ENCODE results near the gene TRIOBP.
"Not testable (repeated sequence)": the region's sequence is repeated elsewhere in the genome, so short reads cannot be mapped to it uniquely, and the experiment has no call there.

TRIOBP gene

GRCh38 chr22:37690407-37690806, 6.4 kb upstream of the TRIOBP start:
- TF ChIP-seq POLR2A (IDR thresholded peaks at IDR 0.05; ENCODE audit: low read depth, low read length) (no peak), SPI1 (IDR thresholded peaks at IDR 0.05; ENCODE audit: low read depth, low read length) (no peak), POU2F2 (IDR thresholded peaks at IDR 0.05; ENCODE audit: low read depth, low read length) (no peak), TAF1 (IDR thresholded peaks at IDR 0.05; ENCODE audit: low read depth, low read length) (no peak), POLR2AphosphoS5 (IDR thresholded peaks at IDR 0.05; ENCODE audit: low read depth, low read length) (no peak), PAX5 (IDR thresholded peaks at IDR 0.05; ENCODE audit: insufficient read depth, low read length, severe bottlenecking) (no peak)
- no peak for FAIRE-seq
- no peak for DNase-seq (ENCODE audit: insufficient read length, low spot score)

GRCh38 chr22:37690901-37691504, 5.8 kb upstream of the TRIOBP start:
- TF ChIP-seq SPI1 (IDR thresholded peaks at IDR 0.05; ENCODE audit: low read depth, low read length), result no peak
- no peak for TF ChIP-seq POU2F2 (IDR thresholded peaks at IDR 0.05; ENCODE audit: low read depth, low read length)
- no peak for TF ChIP-seq PAX5 (IDR thresholded peaks at IDR 0.05; ENCODE audit: insufficient read depth, low read length, severe bottlenecking)
- TF ChIP-seq POLR2AphosphoS5 (IDR thresholded peaks at IDR 0.05; ENCODE audit: low read depth, low read length), result no peak
- TF ChIP-seq TAF1 (IDR thresholded peaks at IDR 0.05; ENCODE audit: low read depth, low read length), result no peak
- DNase-seq (ENCODE audit: insufficient read length, low spot score) (no peak), FAIRE-seq (no peak)

DNA sequence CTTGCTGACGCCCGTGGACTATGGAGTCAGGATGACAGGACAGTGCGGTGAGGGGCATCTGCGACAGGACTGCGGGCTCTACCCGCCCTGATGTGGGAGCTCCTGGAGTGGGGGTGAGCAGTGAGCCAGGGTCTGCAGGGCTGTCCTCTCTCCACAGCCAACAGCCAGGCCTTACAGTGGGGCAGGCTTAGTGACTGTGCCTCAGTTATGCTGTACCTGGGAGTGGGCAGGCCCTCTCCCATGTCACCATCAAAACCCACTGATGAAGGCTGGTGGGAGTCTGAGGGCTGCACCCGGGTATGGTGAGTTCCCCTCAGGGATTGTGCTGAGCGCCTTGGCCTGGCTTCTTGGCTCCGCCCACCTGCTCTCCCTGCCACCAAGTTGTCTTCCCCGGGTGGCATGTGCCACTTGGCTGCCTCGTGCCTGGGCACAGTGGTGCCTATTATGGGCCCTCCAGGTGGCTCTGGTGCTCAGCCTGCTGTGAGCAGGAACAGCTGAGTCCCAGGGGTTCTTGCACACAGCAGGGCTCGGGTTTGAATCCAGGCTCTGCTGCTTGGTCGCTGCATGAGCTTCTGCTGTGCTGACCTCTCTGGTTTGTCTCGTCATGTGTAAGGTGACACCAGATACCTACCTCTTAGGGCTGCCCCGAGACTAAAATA, 4.1 kb upstream of the TRIOBP start:
- TF ChIP-seq POLR2AphosphoS5 (IDR thresholded peaks at IDR 0.05; ENCODE audit: low read depth, low read length) (peak; percentile 64), POLR2A (IDR thresholded peaks at IDR 0.05; ENCODE audit: low read depth, low read length) (0 out of 2 replicates have a peak, but pooled peaks have one; percentile 40), POU2F2 (IDR thresholded peaks at IDR 0.05; ENCODE audit: low read depth, low read length) (no peak)
- FAIRE-seq (no peak), DNase-seq (ENCODE audit: insufficient read length, low spot score) (no peak)

GRCh38 chr22:37694131-37694530, 2.7 kb upstream of the TRIOBP start:
- not testable (repeated sequence) for FAIRE-seq; DNase-seq (ENCODE audit: insufficient read length, low spot score)

DNA sequence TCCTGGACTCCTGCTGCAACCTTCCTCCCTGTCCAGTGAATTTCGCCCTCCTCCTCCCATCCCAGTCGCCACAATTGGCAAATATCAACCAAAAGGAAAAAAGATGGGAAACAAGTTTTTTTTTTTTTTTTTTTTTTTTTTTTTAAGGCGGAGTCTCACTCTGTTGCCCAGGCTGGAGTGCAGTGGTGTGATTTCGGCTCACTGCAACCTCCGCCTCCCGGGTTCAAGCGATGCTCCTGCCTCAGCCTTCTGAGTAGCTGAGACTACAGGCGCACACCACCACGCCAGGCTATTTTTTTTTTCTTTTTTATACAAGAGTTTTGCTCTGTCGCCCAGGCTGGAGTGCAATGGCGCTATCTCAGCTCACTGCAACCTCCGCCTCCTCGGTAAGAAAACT, 590 bp upstream of the TRIOBP start:
- FAIRE-seq; DNase-seq (ENCODE audit: insufficient read length, low spot score): not testable (repeated sequence)

- DNase-seq (ENCODE audit: insufficient read length, low spot score) (no peak), FAIRE-seq (no peak)
- no peak for TF ChIP-seq POU2F2 (IDR thresholded peaks at IDR 0.05; ENCODE audit: low read depth, low read length)
- TF ChIP-seq TAF1 (IDR thresholded peaks at IDR 0.05; ENCODE audit: low read depth, low read length), result no peak
- TF ChIP-seq SPI1 (IDR thresholded peaks at IDR 0.05; ENCODE audit: low read depth, low read length), result no peak
- no peak for TF ChIP-seq PAX5 (IDR thresholded peaks at IDR 0.05; ENCODE audit: insufficient read depth, low read length, severe bottlenecking)
- TF ChIP-seq POLR2AphosphoS5 (IDR thresholded peaks at IDR 0.05; ENCODE audit: low read depth, low read length), result no peak
- TF ChIP-seq POLR2A (IDR thresholded peaks at IDR 0.05; ENCODE audit: low read depth, low read length), result no peak
Measured at GRCh38 chr22:37697538-37697835, 639 bp downstream of the TRIOBP start.

GRCh38 chr22:37701141-37701786, 4.4 kb downstream of the TRIOBP start:
- FAIRE-seq (no peak), DNase-seq (ENCODE audit: insufficient read length, low spot score) (no peak)
- TF ChIP-seq POLR2A (IDR thresholded peaks at IDR 0.05; ENCODE audit: low read depth, low read length) (no peak), TAF1 (IDR thresholded peaks at IDR 0.05; ENCODE audit: low read depth, low read length) (no peak)

GRCh38 chr22:37703906-37704305, 7.1 kb downstream of the TRIOBP start:
- no peak for FAIRE-seq
- no peak for DNase-seq (ENCODE audit: insufficient read length, low spot score)

GRCh38 chr22:37704645-37705044, 7.8 kb downstream of the TRIOBP start:
- TF ChIP-seq SPI1 (IDR thresholded peaks at IDR 0.05; ENCODE audit: low read depth, low read length) (no peak), POU2F2 (IDR thresholded peaks at IDR 0.05; ENCODE audit: low read depth, low read length) (no peak), POLR2AphosphoS5 (IDR thresholded peaks at IDR 0.05; ENCODE audit: low read depth, low read length) (no peak), PAX5 (IDR thresholded peaks at IDR 0.05; ENCODE audit: insufficient read depth, low read length, severe bottlenecking) (no peak), POLR2A (IDR thresholded peaks at IDR 0.05; ENCODE audit: low read depth, low read length) (no peak), TAF1 (IDR thresholded peaks at IDR 0.05; ENCODE audit: low read depth, low read length) (no peak)
- FAIRE-seq, result no peak

More at GRCh38 chr22:37703906-37704305, 7.1 kb downstream of the TRIOBP start:
- TF ChIP-seq POLR2AphosphoS5 (IDR thresholded peaks at IDR 0.05; ENCODE audit: low read depth, low read length) (no peak), POU2F2 (IDR thresholded peaks at IDR 0.05; ENCODE audit: low read depth, low read length) (no peak), TAF1 (IDR thresholded peaks at IDR 0.05; ENCODE audit: low read depth, low read length) (no peak), POLR2A (IDR thresholded peaks at IDR 0.05; ENCODE audit: low read depth, low read length) (no peak)

DNA sequence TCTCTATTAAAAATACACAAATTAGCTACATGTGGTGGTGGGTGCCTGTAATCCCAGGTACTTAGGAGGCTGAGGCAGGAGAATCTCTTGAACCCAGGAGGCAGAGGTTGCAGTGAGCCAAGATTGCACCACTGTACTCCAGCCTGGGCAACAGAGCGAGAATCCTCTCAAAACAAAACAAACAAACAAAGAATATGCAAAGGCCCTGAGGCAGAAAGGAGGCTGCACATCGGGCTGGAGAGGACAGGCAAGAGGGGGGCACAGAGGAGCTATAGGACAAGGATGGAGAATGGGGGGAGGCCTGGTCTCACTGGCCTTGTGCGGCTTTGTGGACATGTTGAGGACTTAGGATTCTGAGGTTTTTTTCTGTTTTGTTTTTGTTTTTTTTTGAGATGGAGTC, 8.4 kb downstream of the TRIOBP start:
- TF ChIP-seq POLR2AphosphoS5 (IDR thresholded peaks at IDR 0.05; ENCODE audit: low read depth, low read length), result no peak
- FAIRE-seq (no peak), DNase-seq (ENCODE audit: insufficient read length, low spot score) (no peak)

More at GRCh38 chr22:37704645-37705044, 7.8 kb downstream of the TRIOBP start:
- DNase-seq (ENCODE audit: insufficient read length, low spot score), result no peak
